Right lobe of liver (tissue), 6 donors: ENCODE data around the gene STKLD1. TPM values are rescaled to one million over a fixed set of nuclear protein-coding genes. Genes with fewer than 3 reads are reported as not detected.

Experiments
- ATAC-seq, 4 donors: fragments of 200-7000 bp; cut with Tn5 transposase; one replicate each; pipeline ENCODE4 v1.9.1; 2020; ENCODE audit warnings: mild to moderate bottlenecking in 4 of 4, moderate library complexity in 4 of 4
- DNase-seq, 3 donors: peaks; one replicate each; pipeline ENCODE4 v3.0.0-alpha.2; 2020
- H3K27ac ChIP-seq, 3 donors: fragments of 200-600 bp; one replicate each; pipeline ENCODE4 v1.8.0; 2022
- H3K27me3 ChIP-seq, 2 donors: fragments of 200-600 bp; one replicate each; pipeline ENCODE4 v1.8.0; 2022
- H3K36me3 ChIP-seq, 4 donors: fragments of 200-600 bp; sonication (generic) in 1 of 4; one replicate each; pipeline versions ENCODE4 v1.5.1 to v1.8.0; 2017 to 2022; ENCODE audit warnings: control low read depth in 1 of 4
- H3K4me1 ChIP-seq, 4 donors: fragments of 200-600 bp; sonication (generic) in 1 of 4; one replicate each; pipeline versions ENCODE4 v1.5.1 to v1.8.0; 2017 to 2022; ENCODE audit warnings: control low read depth in 1 of 4
- H3K4me3 ChIP-seq, 3 donors: fragments of 200-600 bp; one replicate each; pipeline ENCODE4 v1.8.0; 2022
- H3K9me3 ChIP-seq, 4 donors: fragments of 200-600 bp; sonication (generic) in 1 of 4; one replicate each; pipeline versions ENCODE4 v1.5.1 to v1.8.0; 2017 to 2022; ENCODE audit warnings: control low read depth in 1 of 4
- POLR2A ChIP-seq: fragments of 450-650 bp; IDR thresholded peaks from one replicate; pipeline ENCODE4 v1.6.1; 2017; ENCODE audit warnings: antibody characterized with exemption, mild to moderate bottlenecking
- WGBS: methylation state at CpG from one replicate; pipeline ENCODE4 v1.1.6; 2018; ENCODE audit warnings: low coverage, low lambda C conversion rate; ENCODE audit not compliant: insufficient coverage; ENCODE audit errors: missing lambda C conversion rate; 5-methylcytosine and 5-hydroxymethylcytosine counted together
- intact Hi-C, 2 donors: fragments of 100-400 bp; cut with DNase I; formaldehyde crosslinking; loops; one replicate each; pipeline versions ENCODE4 v1.11.2 to v1.14.1; 2022
- total RNA-seq, 6 experiments: library from RNA; depleted of rRNA in 2 of 6; stranded (reverse); fragments of >200 nt in 2 of 6; fragmentation: NEBNext Ultra II Directional in 3 of 6; extraction: Animal tissue kit (Norgen Biotek cat#: 25700) in 3 of 6; gene quantifications; one replicate each; pipeline versions ENCODE4 v1.1.0 to v1.2.4, GENCODE V29; 2016 to 2023
- TF ChIP-seq, protein P1 (sequence below), 4 donors: fragments of 200-600 bp in 3 of 4; fragments of 450-650 bp in 1 of 4; IDR thresholded peaks; one replicate each; pipeline versions ENCODE4 v1.5.1 to v1.8.0; 2016 to 2022; ENCODE audit warnings: antibody characterized with exemption in 4 of 4, mild to moderate bottlenecking in 2 of 4
- donor health status: DM: no; HTN: yes; CAD: no.
- donor health status: DM: no; HTN: no; CAD: no.
- donor health status: DM: no; HTN: no; CAD: no.
- donor health status: DM: no; HTN: yes; CAD: no.
- donor health status: DM: no; HTN: yes; CAD: no.

Gene STKLD1
- total RNA-seq, 6 experiments from 2014 or later: 0.43 to 2.6 (median 0.81) TPM; not detected in 1

DNA sequence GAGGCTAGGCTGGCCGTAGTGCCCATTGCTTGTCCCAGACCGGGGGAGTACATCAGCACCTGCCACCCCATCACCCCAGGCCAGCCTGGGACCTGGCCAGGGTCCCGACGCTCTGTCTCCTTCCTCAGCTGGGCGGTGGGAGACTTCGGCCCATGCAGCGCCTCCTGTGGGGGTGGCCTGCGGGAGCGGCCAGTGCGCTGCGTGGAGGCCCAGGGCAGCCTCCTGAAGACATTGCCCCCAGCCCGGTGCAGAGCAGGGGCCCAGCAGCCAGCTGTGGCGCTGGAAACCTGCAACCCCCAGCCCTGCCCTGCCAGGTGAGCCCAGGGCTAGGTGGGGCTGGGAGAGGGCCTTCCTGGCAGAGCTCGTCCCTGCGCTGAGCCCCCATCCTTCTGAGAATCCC lies 67.1 kb downstream of the STKLD1 start:
- H3K36me3 ChIP-seq: no peaks in the 10 kb centered on the region
- WGBS: 93% methylated on average over 3 of the region's 15 CpGs
- H3K27ac ChIP-seq: no peak overlapping the region
- ATAC-seq (no peak), DNase-seq (no peak)
- H3K4me3 ChIP-seq: no peak overlapping the region
- H3K9me3 ChIP-seq: no peaks in the 10 kb centered on the region
- no peak for TF ChIP-seq POLR2A
- TF ChIP-seq, protein P1, sequence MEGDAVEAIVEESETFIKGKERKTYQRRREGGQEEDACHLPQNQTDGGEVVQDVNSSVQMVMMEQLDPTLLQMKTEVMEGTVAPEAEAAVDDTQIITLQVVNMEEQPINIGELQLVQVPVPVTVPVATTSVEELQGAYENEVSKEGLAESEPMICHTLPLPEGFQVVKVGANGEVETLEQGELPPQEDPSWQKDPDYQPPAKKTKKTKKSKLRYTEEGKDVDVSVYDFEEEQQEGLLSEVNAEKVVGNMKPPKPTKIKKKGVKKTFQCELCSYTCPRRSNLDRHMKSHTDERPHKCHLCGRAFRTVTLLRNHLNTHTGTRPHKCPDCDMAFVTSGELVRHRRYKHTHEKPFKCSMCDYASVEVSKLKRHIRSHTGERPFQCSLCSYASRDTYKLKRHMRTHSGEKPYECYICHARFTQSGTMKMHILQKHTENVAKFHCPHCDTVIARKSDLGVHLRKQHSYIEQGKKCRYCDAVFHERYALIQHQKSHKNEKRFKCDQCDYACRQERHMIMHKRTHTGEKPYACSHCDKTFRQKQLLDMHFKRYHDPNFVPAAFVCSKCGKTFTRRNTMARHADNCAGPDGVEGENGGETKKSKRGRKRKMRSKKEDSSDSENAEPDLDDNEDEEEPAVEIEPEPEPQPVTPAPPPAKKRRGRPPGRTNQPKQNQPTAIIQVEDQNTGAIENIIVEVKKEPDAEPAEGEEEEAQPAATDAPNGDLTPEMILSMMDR (IDR thresholded peaks at IDR 0.05): no peak
- intact Hi-C loops: no loop called here
- H3K4me1 ChIP-seq: peaks cover 0 to 5% (median 2%) of the 10 kb centered on the region in 4 donors
- H3K27me3 ChIP-seq: no peaks in the 10 kb centered on the region

DNA sequence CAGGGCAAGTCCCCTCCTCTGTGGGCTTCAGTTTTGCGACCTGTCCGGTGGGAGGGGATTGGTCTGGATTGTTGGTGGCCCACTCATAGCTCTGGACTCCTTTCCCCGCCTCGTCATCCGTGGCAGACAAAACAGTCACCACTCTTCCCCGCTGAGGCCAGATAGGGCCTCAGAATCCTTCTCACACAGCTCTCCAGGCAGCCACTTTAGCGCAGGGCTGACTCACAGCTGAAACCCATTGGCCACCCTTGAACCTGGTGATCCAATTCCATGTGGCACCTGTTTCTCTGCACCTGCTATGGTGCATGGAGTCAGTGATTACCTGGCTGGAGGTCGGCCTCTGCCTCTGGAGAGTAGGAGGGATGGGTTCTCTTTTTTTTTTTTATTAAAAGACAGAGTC lies 67.8 kb downstream of the STKLD1 start:
- WGBS: no CpG with 5 or more reads among the region's 8 CpGs
- intact Hi-C loops: no loop called here
- peaks cover 0 to 12% (median 6%) of the 10 kb centered on the region in 4 donors for H3K4me1 ChIP-seq

DNA sequence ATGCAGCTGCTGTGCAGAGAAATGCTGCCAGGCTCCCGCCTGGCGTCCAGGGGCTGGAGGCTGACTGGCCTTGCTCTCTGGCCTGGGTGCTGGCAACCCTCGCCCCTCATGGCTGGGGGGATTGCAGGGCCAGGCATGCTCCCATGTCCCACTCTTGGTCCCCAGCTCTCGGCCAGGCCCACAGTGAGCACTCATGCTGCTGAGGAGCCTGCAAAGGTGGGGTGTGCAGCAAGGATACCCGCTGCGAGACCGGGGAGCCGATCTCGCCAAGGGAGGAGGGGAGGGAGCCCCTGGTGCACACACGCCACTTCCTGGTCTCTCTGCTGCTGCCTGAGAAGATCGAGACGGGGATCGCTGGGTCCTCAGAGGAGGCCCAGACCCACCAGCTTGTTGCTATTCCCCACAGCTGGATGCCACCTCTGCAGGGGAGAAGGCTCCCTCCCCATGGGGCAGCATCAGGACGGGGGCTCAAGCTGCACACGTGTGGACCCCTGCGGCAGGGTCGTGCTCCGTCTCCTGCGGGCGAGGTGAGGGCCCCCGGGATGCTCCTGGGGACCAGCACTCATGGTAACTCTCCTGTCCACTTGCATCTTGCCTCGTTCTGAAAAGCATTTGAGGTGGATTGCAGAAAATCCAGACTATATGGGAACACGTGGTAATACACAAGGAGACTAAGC lies 69.3 kb downstream of the STKLD1 start:
- Histone ChIP-seq H3K27ac (no peak overlapping the region), H3K36me3 (no peaks in the 10 kb centered on the region), H3K27me3 (no peaks in the 10 kb centered on the region), H3K9me3 (no peaks in the 10 kb centered on the region), H3K4me1 (peaks cover 0 to 13% (median 6%) of the 10 kb centered on the region in 4 donors), H3K4me3 (no peak overlapping the region)
- DNase-seq: no peak
- WGBS: 38% methylated on average over 1 of the region's 23 CpGs
- intact Hi-C loops: no loop called here
- ATAC-seq: no peak
- TF ChIP-seq, protein P1 (IDR thresholded peaks at IDR 0.05): no peak
- no peak for TF ChIP-seq POLR2A

More for the DNA sequence above, 67.8 kb downstream of the STKLD1 start:
- Histone ChIP-seq H3K9me3 (no peaks in the 10 kb centered on the region), H3K4me3 (no peak overlapping the region), H3K36me3 (no peaks in the 10 kb centered on the region), H3K27me3 (no peaks in the 10 kb centered on the region), H3K27ac (no peak overlapping the region)
- DNase-seq (no peak), ATAC-seq (no peak)
- TF ChIP-seq POLR2A: no peak
- TF ChIP-seq, protein P1 (IDR thresholded peaks at IDR 0.05): no peak

DNA sequence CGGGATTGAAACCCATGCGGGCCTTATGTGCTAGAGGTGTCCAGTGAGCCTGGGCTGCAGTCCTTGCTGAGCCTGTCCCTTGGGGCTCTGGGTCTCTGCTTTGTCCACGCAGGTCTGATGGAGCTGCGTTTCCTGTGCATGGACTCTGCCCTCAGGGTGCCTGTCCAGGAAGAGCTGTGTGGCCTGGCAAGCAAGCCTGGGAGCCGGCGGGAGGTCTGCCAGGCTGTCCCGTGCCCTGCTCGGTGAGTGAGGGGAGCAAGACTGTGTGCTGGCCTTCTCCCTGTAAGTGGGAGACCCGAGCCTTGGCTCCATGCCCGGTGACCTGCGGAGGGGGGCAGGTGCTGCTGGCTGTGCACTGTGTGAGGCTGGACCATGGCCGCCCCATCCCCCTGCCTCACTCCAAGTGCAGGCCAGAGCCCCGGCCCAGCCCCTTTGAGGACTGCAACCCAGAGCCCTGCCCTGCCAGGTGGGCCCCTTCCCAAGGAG lies 72.4 kb downstream of the STKLD1 start:
- no peaks in the 10 kb centered on the region for H3K27me3 ChIP-seq
- peak; percentile 94 to 97 (median 96) for ATAC-seq
- intact Hi-C loops: no loop called here

More for the DNA sequence above, 72.4 kb downstream of the STKLD1 start:
- 15% methylated on average over 4 of the region's 13 CpGs for WGBS
- peak overlapping the region in 2 of 3 donors; percentile 49 to 50 for H3K27ac ChIP-seq
- no peaks in the 10 kb centered on the region for H3K9me3 ChIP-seq
- H3K4me1 ChIP-seq: peaks cover 0 to 13% (median 6%) of the 10 kb centered on the region in 4 donors
- DNase-seq: peak; percentile 81 to 93 (median 91)
- no peaks in the 10 kb centered on the region for H3K36me3 ChIP-seq
- TF ChIP-seq, protein P1 (IDR thresholded peaks at IDR 0.05): no peak
- TF ChIP-seq POLR2A: peak; percentile 63
- H3K4me3 ChIP-seq: no peak overlapping the region
